ENCODE measurements around the gene GNAL. TPM values are rescaled to one million over a fixed set of nuclear protein-coding genes. Genes with fewer than 3 reads are reported as not detected.
"Not testable (repeated sequence)": the region's sequence is repeated elsewhere in the genome, so short reads cannot be mapped to it uniquely, and the experiment has no call there.

GNAL gene
- total RNA-seq, 4 donors from 2014 or later = 1.9 to 12.8 (median 7.0) TPM

DNA sequence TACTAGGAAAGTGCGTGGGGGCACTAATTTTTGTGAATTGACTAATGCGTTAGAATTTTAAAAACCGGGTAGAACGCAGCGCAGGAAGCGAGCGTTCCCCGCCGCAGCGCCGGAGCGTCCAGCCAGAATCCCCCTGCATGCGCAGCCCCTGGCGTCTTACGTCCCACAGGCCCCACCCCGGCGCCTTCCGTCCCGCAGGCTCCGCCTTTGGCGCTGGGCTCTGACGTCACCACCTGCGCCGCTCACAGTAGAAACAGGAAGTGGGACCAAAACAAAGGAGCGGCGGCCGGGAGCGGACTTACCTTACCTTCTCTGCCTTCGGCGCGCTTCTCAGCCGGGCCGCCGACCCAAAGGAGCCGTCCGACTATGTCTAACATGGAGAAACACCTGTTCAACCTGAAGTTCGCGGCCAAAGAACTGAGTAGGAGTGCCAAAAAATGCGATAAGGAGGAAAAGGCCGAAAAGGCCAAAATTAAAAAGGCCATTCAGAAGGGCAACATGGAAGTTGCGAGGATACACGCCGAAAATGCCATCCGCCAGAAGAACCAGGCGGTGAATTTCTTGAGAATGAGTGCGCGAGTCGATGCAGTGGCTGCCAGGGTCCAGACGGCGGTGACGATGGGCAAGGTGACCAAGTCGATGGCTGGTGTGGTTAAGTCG lies 162.2 kb downstream of the GNAL start, which contains the start of gene CHMP1B:
Gene CHMP1B, plus strand, starts transcription at position 268 of the 660 bp plus-strand sequence. Its CDS starts 99 bp downstream, at position 367.
- ATAC-seq (ENCODE audit: low FRiP score) (peak; percentile 93), DNase-seq (ENCODE audit: low spot score) (peak; percentile 96)
- TF ChIP-seq, protein P1, sequence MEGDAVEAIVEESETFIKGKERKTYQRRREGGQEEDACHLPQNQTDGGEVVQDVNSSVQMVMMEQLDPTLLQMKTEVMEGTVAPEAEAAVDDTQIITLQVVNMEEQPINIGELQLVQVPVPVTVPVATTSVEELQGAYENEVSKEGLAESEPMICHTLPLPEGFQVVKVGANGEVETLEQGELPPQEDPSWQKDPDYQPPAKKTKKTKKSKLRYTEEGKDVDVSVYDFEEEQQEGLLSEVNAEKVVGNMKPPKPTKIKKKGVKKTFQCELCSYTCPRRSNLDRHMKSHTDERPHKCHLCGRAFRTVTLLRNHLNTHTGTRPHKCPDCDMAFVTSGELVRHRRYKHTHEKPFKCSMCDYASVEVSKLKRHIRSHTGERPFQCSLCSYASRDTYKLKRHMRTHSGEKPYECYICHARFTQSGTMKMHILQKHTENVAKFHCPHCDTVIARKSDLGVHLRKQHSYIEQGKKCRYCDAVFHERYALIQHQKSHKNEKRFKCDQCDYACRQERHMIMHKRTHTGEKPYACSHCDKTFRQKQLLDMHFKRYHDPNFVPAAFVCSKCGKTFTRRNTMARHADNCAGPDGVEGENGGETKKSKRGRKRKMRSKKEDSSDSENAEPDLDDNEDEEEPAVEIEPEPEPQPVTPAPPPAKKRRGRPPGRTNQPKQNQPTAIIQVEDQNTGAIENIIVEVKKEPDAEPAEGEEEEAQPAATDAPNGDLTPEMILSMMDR (IDR thresholded peaks at IDR 0.05) = no peak

DNA sequence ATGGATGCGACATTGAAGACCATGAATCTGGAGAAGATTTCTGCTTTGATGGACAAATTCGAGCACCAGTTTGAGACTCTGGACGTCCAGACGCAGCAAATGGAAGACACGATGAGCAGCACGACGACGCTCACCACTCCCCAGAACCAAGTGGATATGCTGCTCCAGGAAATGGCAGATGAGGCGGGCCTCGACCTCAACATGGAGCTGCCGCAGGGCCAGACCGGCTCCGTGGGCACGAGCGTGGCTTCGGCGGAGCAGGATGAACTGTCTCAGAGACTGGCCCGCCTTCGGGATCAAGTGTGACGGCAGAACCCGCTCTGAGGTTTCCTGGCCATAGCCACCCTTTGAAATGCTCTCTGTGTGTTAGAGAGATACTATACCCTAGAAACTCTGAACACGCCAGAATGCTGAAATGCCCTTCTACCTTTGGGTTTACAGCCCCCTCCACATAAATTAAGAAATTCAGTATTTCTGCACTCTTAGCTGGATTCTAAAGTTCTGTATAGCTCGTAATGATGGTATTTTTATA lies 162.8 kb downstream of the GNAL start:
- TF ChIP-seq, protein P1 (IDR thresholded peaks at IDR 0.05) = no peak
- ATAC-seq (ENCODE audit: low FRiP score) (no peak), DNase-seq (ENCODE audit: low spot score) (no peak)

DNA sequence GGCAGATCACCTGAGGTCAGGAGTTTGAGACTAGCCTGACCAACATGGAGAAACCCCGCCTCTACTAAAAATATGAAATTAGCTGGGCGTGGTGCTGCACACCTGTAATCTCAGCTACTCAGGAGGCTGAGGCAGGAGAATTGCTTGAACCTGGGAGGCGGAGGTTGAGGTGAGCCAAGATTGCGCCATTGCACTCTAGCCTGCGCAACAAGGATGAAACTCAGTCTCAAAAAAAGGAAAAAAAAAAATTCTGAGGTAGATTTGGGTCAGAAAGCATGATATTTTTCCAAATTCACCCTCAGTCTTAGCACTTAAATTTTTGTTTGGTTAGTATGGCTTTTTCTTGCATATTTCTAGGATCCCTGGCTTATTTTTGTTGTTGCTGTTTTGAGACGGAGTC lies 165.5 kb downstream of the GNAL start:
- DNase-seq (ENCODE audit: low spot score); ATAC-seq (ENCODE audit: low FRiP score): not testable (repeated sequence)

DNA sequence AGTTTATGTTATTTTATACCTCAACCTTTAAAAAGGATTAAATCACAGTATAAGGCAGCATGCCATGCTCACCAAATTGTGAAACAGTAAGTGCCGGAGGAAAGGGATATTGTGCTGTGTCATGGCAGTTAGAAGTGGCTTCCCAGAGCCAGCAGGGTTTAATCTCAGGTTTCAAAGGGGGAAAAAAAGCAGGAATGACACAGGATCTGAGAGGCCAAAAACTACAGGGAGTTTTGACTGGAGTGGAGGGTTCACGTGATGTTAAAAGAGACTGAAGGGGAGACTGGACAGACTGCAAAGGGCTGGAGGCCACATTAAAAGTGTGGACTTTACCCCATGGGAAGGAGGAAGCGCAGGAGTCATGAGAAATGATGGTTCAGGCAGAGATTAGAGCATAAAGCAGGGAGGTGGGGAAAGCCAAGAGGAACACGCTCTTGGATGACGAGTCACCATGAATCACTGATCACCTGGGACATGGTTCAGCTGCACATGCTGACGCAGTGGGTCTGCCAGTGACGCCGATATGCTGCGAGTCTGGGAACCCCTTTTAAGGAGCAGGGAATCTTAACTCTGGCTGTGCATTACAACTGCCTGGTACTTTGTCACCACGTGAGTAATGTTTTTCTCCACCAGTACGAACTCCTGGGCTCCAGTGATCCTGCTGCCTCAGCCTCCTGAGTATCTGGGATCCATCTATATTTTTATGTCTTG lies 168.3 kb downstream of the GNAL start:
- TF ChIP-seq, protein P1 (IDR thresholded peaks at IDR 0.05) = no peak
- ATAC-seq (ENCODE audit: low FRiP score) = peak; percentile 88
- peak; percentile 51 for DNase-seq (ENCODE audit: low spot score)

DNA sequence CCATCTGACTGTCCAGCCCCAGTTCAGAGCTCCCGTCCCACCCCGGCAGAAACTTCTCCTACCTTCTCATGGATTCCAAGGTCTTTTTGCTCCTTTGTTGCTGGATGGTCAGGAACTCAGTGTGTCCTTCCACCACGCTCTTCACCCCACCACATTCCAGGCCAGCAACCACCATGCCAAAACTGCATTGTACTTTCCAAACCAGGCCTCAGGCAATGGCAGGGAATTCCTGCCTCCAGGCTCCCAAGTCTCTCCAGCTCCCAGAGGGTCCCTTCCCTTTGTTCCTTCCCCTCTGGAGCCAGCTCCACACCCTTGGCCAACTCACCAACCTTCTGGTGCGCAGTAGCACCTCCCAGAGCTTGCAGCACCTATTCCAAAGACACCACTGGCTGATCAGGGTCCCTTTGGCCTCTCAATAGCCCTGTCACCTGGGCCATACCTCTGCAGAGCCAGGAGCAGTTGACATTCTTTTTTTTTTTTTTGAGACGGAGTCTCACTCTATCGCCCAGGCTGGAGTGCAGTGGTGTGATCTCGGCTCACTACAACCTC lies 170.3 kb downstream of the GNAL start:
- DNase-seq (ENCODE audit: low spot score) (no peak), ATAC-seq (ENCODE audit: low FRiP score) (no peak)
- TF ChIP-seq, protein P1 (IDR thresholded peaks at IDR 0.05) = no peak

DNA sequence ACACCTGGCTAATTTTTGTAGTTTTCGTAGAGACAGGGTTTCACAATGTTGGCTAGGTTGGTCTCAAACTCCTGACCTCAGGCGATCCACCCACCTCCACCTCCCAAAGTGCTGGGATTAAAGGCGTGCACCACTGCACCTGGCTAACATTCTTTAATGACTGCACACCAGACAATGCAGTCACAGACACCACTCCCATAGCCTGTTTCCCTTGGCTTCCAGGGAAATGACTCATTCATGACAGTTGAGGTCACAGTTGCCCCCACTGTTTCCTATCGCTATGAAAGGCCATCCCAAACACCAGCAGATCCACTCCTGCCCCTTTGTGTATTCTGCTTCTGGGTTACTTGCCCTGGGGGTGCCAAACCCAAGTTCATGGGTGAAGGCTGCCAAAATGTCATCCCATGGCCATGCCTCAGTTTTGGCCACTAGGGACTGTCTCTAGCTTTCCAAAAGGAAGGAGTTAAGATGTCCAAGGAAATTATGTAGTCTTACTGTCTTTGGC lies 170.9 kb downstream of the GNAL start:
- DNase-seq (ENCODE audit: low spot score) (no peak), ATAC-seq (ENCODE audit: low FRiP score) (no peak)
- TF ChIP-seq, protein P1 (IDR thresholded peaks at IDR 0.05) = no peak

All from omental fat pad (tissue), 4 donors.